Uterus (tissue), 2 donors: ENCODE results near the gene TNKS1BP1.

Source experiments
- CTCF ChIP-seq, 4 experiments: fragments of 200-600 bp in 2 of 4; fragments of 450-650 bp in 2 of 4; sonication (generic) in 2 of 4; IDR thresholded peaks; one replicate each; pipeline ENCODE4 v1.5.1; 2016 to 2019; ENCODE audit warnings: antibody characterized with exemption in 4 of 4, mild to moderate bottlenecking in 2 of 4, moderate library complexity in 1 of 4
- POLR2A ChIP-seq, 2 donors: fragments of 450-650 bp; IDR thresholded peaks; one replicate each; pipeline ENCODE4 v1.6.1; 2016; ENCODE audit warnings: antibody characterized with exemption in 2 of 2, mild to moderate bottlenecking in 1 of 2, moderate library complexity in 1 of 2

GRCh38 chr11:57357310-57357709, 32.6 kb upstream of the TNKS1BP1 start:
- TF ChIP-seq CTCF (IDR thresholded peaks at IDR 0.05) (no peak), POLR2A (IDR thresholded peaks at IDR 0.05) (no peak)
